Activated CD4-positive, alpha-beta T cell treated with anti-CD3 and anti-CD28 coated beads, Interleukin-2, amount 50 U/mL, for 16 hours (primary cell): Measurements from ENCODE around the gene FYTTD1.
A peak's percentile ranks its signal among the peaks of the same experiment; 100 is the strongest.
"Not testable (repeated sequence)": the region's sequence is repeated elsewhere in the genome, so short reads cannot be mapped to it uniquely, and the experiment has no call there.

Experiments used
- DNase-seq: peaks from one replicate; pipeline ENCODE4 v3.0.0-alpha.2; 2020

FYTTD1 gene

GRCh38 chr3:197749601-197750395 is at the start of gene FYTTD1:
TSS of gene FYTTD1 (plus strand) at chr3:197749883. CDS start at chr3:197749972, 89 bp downstream.
- peak; percentile 82 for DNase-seq

- DNase-seq = no peak
Measured at GRCh38 chr3:197700095-197700494, 49.6 kb upstream of the FYTTD1 start.

GRCh38 chr3:197701841-197702240 is 47.8 kb upstream of the FYTTD1 start:
- no peak for DNase-seq

GRCh38 chr3:197706658-197707057 is 43.0 kb upstream of the FYTTD1 start:
- DNase-seq = no peak

- no peak for DNase-seq
Measured at GRCh38 chr3:197709135-197709534, 40.5 kb upstream of the FYTTD1 start.

GRCh38 chr3:197710965-197711364 is 38.7 kb upstream of the FYTTD1 start:
- not testable (repeated sequence) for DNase-seq

GRCh38 chr3:197711973-197712707 is 37.5 kb upstream of the FYTTD1 start:
- peak; percentile 93 for DNase-seq

- DNase-seq = no peak
Measured at GRCh38 chr3:197713477-197713822, 36.2 kb upstream of the FYTTD1 start.

GRCh38 chr3:197714251-197714650 is 35.4 kb upstream of the FYTTD1 start:
- DNase-seq = no peak

GRCh38 chr3:197718891-197719290 is 30.8 kb upstream of the FYTTD1 start:
- no peak for DNase-seq

GRCh38 chr3:197720694-197721093 is 29.0 kb upstream of the FYTTD1 start:
- no peak for DNase-seq

- no peak for DNase-seq
Measured at GRCh38 chr3:197722734-197723133, 26.9 kb upstream of the FYTTD1 start.

- not testable (repeated sequence) for DNase-seq
Measured at GRCh38 chr3:197727878-197728277, 21.8 kb upstream of the FYTTD1 start.

- DNase-seq = no peak
Measured at GRCh38 chr3:197728487-197728886, 21.2 kb upstream of the FYTTD1 start.

GRCh38 chr3:197730200-197730599 is 19.5 kb upstream of the FYTTD1 start:
- no peak for DNase-seq

- DNase-seq = not testable (repeated sequence)
Measured at GRCh38 chr3:197730770-197731169, 18.9 kb upstream of the FYTTD1 start.

- not testable (repeated sequence) for DNase-seq
Measured at GRCh38 chr3:197731483-197731882, 18.2 kb upstream of the FYTTD1 start.

GRCh38 chr3:197733042-197733441 is 16.6 kb upstream of the FYTTD1 start:
- no peak for DNase-seq

- DNase-seq = peak; percentile 16
Measured at GRCh38 chr3:197734667-197735318, 14.9 kb upstream of the FYTTD1 start.

GRCh38 chr3:197736010-197736490 is 13.6 kb upstream of the FYTTD1 start:
- peak; percentile 62 for DNase-seq

GRCh38 chr3:197736491-197737318 is 13.0 kb upstream of the FYTTD1 start, which contains the start of gene RUBCN:
TSS of gene RUBCN (minus strand) at chr3:197736904. CDS start at chr3:197736719, 185 bp downstream.
- peak; percentile 97 for DNase-seq

- DNase-seq = no peak
Measured at GRCh38 chr3:197737319-197737649, 12.4 kb upstream of the FYTTD1 start.
